Activated naive CD4-positive, alpha-beta T cell treated with anti-CD3 and anti-CD28 coated beads, Interleukin-2, amount 50 U/mL, for 16 hours (primary cell): ENCODE measurements around the gene IHH.

Source experiments
- DNase-seq: peaks from one replicate; pipeline ENCODE4 v3.0.0-alpha.2; 2020

Gene IHH

GRCh38 chr2:219073413-219074129 is 12.8 kb upstream of the IHH start:
- DNase-seq: no peak

DNA sequence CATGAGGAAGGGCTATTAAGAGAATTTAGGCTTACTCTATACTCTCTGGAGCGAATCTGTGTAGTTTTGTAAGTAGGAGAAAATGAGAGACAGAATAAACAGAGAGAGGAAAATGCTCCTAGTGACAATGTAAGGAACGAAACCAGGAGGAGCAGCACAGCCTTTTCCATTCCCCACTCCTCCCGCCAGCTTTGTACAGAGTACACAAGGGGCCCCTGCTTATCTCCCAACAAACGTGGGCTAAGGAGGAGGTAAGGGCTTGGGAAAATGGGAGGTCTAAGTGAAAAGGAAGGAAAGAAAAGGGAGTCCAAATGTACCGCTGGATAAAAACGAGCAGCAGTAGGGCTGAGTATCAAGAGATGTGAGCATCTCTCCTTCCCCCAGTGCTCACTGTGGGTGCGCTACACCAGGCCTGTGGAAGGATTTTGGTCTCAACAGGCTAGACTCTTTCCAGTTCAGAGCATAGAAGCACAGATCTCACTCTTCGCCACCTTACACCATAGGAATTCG is 12.1 kb upstream of the IHH start:
- no peak for DNase-seq

DNA sequence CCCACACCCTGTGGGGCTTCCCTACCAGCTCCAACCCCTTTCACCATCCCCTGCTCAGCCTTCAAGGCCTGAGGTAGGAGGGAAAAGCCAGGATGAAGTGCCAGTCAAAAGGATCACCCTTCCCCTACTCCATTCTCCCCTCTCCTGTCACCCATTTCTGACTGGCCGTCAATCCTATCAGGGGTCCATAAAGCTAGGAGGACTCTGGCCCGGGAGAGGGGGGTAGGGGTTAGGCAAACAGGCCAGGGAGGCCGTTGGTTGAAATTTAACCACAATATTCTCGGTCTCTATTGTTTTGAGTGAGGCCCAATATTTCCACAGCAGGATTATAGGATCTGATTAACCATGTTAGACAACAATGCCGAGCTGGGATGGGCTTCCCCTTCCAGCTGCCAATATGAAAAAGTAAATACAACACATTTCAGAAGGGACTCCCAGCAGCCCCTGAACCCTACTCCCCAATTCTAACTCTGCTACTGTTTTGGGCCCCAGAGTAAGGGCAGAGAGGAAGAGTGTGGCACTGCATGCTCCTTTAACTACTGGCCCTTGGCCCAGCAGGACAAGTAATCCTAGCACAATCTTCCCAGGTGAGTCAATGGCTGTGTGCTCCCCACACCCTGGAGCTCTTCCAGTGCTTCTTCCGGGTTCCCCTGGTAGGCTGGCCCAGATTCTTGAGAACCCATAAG is 10.6 kb upstream of the IHH start:
- DNase-seq: no peak

DNA sequence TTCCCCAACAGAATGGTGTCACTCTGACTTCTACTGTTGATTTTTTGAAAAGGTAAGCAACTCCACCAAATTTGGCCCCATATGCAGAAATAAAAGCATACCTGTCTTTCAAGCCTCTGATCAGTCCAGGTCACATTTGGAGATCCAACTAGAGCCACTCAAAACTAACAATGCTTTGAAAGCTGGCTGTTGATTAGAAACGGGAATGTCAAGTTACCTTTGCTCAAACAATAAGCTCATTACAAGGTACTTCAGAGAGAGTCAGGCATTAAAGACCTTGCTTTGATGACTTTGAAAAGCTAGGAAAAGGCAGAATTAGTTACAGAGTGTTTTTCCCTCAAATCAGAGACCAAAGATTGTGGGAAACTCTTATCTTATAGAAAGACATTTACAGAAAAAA is 4.8 kb upstream of the IHH start:
- DNase-seq: no peak

DNA sequence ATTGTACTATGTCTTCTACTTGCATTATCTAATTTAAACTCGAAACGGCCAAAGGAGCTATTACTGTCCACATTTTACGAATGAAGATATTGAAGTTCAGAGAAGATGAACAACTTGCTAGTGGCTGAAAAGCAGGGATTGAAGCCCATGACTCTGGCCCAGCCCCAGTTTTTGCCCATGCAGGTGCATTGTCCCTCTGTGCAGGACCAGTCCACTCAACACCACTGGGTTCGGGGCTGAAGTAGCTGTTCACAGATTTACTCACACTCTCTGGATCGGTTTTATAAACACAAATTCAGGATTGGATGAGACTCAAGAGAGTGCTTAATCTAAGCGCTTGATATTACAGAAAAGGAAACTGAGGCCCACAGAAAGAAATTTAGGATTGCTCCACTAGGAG is 1.4 kb upstream of the IHH start:
- no peak for DNase-seq

DNA sequence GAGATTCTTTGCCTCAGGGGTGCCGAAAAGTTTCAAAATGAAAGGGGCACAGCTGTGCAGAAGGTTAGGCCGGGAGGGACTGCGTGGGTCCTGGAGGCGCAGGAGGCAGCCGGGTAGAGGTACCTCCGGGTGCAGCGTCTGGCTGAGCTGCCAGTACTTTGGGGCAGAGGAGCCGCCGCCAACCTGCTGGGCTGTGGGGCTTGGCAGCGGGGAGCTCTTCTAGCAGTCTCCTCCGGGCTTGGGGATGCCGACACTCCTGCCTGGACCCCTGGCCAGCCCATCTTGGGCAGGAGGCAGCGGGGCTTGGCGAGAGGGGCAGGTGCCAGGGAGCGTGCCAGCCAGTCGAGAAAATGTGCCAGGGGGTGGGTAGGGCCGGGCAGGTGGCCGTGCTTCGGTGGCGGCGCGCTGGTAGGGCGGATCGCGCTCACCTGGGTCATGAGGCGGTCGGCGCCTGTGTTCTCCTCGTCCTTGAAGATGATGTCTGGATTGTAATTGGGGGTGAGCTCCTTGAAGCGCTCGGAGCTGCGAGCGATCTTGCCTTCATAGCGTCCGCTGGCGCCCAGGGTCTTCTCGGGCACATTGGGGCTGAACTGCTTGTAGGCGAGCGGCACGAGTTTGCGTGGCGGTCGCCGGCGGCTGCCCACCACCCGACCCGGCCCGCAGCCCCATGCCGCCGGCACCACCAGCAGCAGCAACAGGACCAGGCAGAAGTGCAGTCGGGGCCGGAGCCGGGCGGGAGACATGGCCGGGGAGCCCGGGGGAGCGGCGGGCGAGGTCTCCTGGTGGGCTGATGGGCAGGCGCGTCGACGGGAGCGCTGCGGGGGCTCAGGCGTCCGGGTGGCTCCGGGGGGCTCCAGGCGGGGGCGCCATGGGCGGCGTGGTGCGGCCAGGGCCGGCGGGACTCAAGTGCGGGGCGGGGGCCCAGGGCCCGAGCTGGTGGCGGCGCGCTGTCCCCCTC is 717 bp downstream of the IHH start:
- DNase-seq: peak; percentile 18

DNA sequence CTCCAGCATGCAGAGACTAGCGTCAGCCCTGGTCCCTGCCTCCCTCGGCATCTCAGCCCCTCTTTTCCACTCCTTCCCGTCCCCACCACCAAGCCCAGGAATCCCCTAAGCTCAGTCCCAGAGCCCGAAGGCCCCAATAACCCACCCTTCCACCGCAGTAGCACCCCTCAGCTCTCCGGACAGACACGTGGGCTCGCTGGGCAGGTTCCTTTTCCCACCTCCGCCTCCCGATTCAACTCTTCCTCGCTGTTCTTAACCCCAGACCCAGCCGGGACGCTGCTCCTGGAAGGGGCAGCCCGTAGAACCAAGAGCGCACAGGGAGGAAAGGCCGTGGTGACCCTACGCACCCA is 1.4 kb downstream of the IHH start:
- DNase-seq: no peak

DNA sequence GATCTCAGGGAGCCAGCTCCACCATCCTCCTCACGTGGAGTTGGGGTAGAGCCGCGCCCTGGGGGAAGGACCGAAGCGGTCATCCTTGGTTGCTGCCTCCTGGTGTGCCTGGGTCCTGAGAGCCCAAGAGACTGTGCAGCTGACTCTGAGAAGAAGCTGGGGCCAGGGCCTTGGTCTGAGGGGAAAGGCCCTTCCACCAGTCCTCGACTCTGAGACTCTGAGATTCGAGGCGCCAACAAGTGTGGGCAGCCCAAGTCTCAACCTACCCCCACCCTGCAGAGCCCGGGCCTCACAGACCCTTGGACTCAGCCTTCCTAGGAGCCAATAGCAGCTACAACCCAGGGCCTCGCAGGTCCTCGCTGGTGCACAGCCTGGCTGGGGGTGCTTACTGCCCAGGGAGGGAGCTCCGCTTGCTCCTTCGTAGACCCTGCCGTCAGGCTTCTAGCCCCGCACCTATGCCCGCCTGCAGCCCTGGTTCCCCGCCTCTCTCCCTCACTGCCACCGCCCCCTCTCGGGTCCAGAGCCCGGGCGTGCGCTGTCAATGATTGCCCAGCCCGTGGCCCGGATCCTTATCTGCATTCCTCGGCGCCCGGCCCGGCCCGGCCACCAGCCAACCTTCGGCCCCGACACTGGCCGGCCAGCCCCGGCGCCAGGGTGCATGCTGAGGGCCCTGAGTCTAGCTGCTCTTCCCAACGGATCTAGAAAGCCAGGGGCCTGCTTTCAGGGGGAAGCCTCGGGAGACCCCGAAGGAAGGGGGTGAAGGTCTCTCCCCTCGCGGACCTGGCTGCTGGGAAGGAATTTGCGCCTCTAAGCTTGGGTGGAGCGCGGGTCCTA is 2.0 kb downstream of the IHH start:
- no peak for DNase-seq

DNA sequence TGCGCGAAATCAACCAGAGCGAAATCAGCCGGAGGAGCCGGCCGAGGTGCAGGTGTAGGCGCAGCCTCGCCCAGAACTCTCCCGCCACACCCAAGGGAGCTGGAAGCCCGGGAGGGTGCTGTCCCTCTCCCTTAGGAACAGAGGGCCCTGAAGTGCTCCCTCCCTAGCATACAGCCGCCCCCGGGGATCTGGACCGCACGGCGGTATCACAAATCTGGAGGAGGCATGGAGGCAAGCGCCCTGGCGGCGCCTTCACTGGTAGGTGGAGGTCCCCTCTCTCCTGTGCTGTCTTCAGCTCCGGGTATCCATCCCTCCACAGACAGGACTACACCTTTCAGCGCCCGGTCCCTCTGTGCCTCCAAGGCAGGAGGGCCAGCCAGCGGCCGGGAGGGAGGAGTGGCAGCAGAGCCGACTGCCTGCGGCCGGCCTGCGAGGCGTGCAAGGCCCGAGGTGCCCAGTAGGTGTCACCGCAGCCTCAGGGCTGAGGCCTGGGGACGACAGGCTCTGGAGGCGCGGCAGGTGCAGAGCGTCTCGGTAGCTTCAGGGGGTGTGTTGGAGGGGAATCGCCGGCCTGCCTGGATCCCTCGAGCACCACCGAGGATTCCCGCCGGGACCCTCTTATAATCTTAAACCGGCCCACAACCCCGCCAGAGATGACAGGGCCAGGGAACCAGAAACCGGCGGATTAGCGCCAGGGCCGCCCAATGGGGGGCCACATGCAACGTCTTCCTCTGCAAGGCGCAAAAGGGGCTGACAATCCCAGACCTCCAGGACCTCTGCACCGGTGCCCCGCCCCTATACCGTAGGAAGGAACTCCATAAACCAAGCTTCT is 2.8 kb downstream of the IHH start:
- DNase-seq: peak; percentile 81

DNA sequence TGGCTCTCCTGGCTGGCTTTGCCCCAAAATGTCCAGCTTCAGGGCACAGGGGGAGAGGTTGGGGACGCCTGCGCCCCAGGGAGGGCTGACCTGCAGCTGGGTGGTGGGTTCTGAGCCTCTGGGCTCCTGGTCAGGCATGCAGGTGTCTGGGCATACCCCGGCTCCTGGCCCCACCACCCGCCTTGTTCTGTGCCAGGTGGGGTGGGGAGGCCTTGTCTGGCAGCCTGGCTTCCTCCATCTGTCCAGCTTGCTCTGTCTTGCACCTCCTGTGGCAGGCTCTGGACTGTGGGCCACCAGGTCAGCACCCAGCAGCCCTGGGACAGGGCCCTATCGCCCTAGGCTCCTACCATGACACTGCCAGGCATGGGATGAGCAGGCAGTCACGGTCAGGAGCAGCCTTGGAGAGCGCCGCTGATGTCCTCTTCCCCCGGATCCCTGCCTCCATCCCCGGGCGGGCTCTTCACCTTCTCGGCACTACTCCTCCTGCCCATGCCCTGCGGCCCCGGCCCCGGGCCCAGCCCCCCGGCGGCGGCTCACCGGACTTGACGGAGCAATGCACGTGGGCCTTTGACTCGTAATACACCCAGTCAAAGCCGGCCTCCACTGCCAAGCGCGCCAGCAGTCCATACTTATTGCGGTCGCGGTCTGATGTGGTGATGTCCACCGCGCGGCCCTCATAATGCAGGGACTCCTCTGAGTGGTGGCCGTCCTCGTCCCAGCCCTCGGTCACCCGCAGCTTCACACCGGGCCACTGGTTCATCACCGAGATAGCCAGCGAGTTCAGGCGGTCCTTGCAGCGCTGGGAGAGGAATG is 3.6 kb downstream of the IHH start:
- peak; percentile 13 for DNase-seq

DNA sequence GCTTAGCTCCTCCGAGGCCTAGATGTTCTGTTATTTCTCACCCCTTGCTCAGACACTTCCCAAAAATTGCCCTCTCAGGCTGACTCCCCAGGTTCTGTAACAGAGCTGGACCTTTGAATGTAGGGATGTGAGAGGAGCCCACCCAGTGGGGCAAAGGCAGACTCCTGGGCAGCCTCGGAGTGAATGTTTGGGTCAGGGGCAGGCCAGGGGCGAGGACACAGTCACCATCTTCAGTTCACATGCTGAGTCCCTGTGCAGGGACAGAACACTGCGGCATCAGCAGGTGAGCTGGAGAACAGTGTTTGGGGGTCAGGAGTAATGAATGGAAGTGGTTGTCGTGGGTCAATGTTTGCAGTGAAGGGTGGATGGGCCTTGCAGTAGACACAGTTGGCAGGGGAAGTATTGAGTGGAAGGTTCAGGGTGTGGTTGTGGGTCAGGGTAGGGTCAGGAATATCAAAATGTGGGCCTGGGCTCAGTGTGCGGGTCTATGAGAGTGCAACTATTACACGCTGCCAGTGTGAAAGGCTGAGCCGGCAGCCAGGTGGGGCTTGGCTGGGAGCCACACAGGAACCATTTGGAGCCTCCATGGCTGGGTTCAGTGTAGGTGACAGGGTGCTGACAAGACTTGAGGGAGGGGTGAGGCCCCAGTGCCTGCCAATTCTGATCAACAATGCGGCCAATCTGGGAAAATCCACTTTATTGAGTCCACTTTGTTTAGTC is 4.4 kb downstream of the IHH start:
- no peak for DNase-seq

- no peak for DNase-seq
Observed at GRCh38 chr2:219054956-219055903, 5.5 kb downstream of the IHH start.

- DNase-seq: no peak
Observed at GRCh38 chr2:219049282-219049681, 11.4 kb downstream of the IHH start.

DNA sequence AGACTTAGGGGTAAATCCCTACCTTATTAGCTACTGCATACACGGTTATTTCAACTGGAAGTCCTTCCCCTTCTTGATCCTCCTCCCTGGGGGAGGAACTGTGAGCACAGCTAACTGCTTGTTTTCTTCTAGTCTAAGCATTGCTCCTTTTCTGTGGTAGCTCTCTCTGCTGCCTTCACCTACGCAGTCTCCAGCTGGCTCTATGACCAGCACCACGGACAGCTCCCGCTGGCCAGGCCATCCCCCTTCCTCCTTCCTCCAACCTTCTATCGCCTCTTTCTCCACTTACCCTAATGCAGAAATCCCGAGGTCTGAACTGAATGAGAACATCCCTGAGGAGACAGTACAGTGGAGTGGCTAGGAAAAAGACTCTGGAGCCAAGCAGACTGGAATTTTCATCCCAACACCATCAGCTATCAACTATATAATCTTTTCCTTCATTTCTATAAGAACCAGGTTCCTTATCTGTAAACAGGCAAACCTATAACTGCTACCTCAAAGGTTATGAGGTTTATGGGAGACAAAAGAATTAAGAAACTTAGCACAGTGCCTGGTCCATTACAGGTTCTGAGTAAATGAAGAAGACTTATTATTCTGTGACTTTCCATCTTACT is 14.7 kb downstream of the IHH start:
- no peak for DNase-seq

- no peak for DNase-seq
Observed at GRCh38 chr2:219042750-219043149, 18.0 kb downstream of the IHH start.

- DNase-seq: no peak
Observed at GRCh38 chr2:219042157-219042556, 18.6 kb downstream of the IHH start.

- peak; percentile 30 for DNase-seq
Observed at GRCh38 chr2:219041252-219041651, 19.5 kb downstream of the IHH start, which contains the start of gene CFAP65. Gene CFAP65 (minus strand): TSS chr2:219041516. CDS start chr2:219039048, 2,468 bp downstream.

GRCh38 chr2:219038600-219038999 is 22.1 kb downstream of the IHH start:
- DNase-seq: no peak
